Keratinocyte (primary cell): ENCODE data around the gene PIGM. TPM values are rescaled to one million over a fixed set of nuclear protein-coding genes. Genes with fewer than 3 reads are reported as not detected.

ENCODE experiments used
- DNase-seq: peaks from one replicate; pipeline ENCODE4 v3.0.0-alpha.2; 2011; ENCODE audit warnings: low read depth, missing footprints, low spot score
- FAIRE-seq: peaks from 2 replicates; lab custom pipeline; 2011; peaks lifted over from hg19 to GRCh38; lab: Jason Lieb, UNC
- H2AFZ ChIP-seq: 2 replicates; pipeline ENCODE4 v1.6.0; 2012; ENCODE audit warnings: low read length, control low read depth, inconsistent platforms; ENCODE audit not compliant: control insufficient read depth
- H3K27ac ChIP-seq: 2 replicates; pipeline ENCODE4 v1.5.1; 2011; ENCODE audit warnings: low read length; ENCODE audit not compliant: control insufficient read depth, insufficient read depth
- H3K27me3 ChIP-seq: 3 replicates; pipeline ENCODE4 v1.6.0; 2011; ENCODE audit warnings: low read length; ENCODE audit not compliant: control insufficient read depth, insufficient read depth; ENCODE audit errors: extremely low read depth
- H3K36me3 ChIP-seq, 2 experiments: 2 replicates in 1 of 2; 3 replicates in 1 of 2; pipeline ENCODE4 v1.5.1; 2011; ENCODE audit warnings: low read length in 2 of 2, mild to moderate bottlenecking in 1 of 2; ENCODE audit not compliant: control insufficient read depth in 2 of 2, insufficient read depth in 2 of 2; ENCODE audit errors: extremely low read depth in 1 of 2
- H3K4me1 ChIP-seq: 3 replicates; pipeline ENCODE4 v1.5.1; 2011; ENCODE audit warnings: low read length; ENCODE audit not compliant: control insufficient read depth, insufficient read depth; ENCODE audit errors: extremely low read depth
- H3K4me2 ChIP-seq: 3 replicates; pipeline ENCODE4 v1.6.0; 2011; ENCODE audit warnings: low read depth, low read length; ENCODE audit not compliant: control insufficient read depth, insufficient read depth; ENCODE audit errors: extremely low read depth
- H3K4me3 ChIP-seq, 3 experiments: fragments of 200-600 bp in 1 of 3; sonication (generic) in 1 of 3; 2 replicates in 2 of 3; 3 replicates in 1 of 3; pipeline ENCODE4 v1.5.1; 2011 to 2016; ENCODE audit warnings: low read length in 3 of 3, mild to moderate bottlenecking in 3 of 3, control low read depth in 2 of 3, inconsistent platforms in 1 of 3, low read depth in 1 of 3, mixed read lengths in 1 of 3, mixed run types in 1 of 3, moderate library complexity in 1 of 3; ENCODE audit not compliant: control insufficient read depth in 2 of 3, insufficient read depth in 2 of 3; ENCODE audit errors: extremely low read depth in 1 of 3
- H3K79me2 ChIP-seq: 2 replicates; pipeline ENCODE4 v1.6.0; 2012; ENCODE audit warnings: low read length; ENCODE audit not compliant: control insufficient read depth, insufficient read depth
- H3K9ac ChIP-seq: 3 replicates; pipeline ENCODE4 v1.6.0; 2011; ENCODE audit warnings: low read length; ENCODE audit not compliant: control insufficient read depth, insufficient read depth; ENCODE audit errors: extremely low read depth
- H3K9me1 ChIP-seq: 3 replicates; pipeline ENCODE4 v1.6.0; 2011; ENCODE audit warnings: low read length; ENCODE audit not compliant: control insufficient read depth, insufficient read depth; ENCODE audit errors: extremely low read depth
- H3K9me3 ChIP-seq: 2 replicates; pipeline ENCODE4 v1.5.1; 2012; ENCODE audit warnings: low read depth, low read length; ENCODE audit not compliant: control insufficient read depth
- H4K20me1 ChIP-seq: 3 replicates; pipeline ENCODE4 v1.6.0; 2011; ENCODE audit warnings: low read length; ENCODE audit not compliant: control insufficient read depth, insufficient read depth; ENCODE audit errors: extremely low read depth
- EZH2 ChIP-seq: IDR thresholded peaks from one replicate; pipeline ENCODE4 v1.6.1; 2012; ENCODE audit warnings: inconsistent platforms, mild to moderate bottlenecking, low read length, moderate library complexity
- dilution Hi-C: fragments of 300-500 bp; cut with MboI; formaldehyde crosslinking; loops from one replicate; pipeline ENCODE4 v1.7.0; 2020; ENCODE audit warnings: low sequenced_read_pairs; ENCODE audit not compliant: extremely low pct_ligation_motif_present
- polyA plus RNA-seq, 5 experiments: library from polyadenylated mRNA; depleted of rRNA in 3 of 5; stranded (reverse) in 3 of 5; stranded (forward) in 1 of 5; unstranded in 1 of 5; fragments of >200 nt; gene quantifications; 1 replicate in 1 of 5; 2 replicates in 3 of 5; 3 replicates in 1 of 5; pipeline versions ENCODE4 v1.2.1 to v1.2.3, GENCODE V29; 2011 to 2012; ENCODE audit warnings: missing spikeins in 2 of 5, low read depth in 1 of 5, low replicate concordance in 1 of 5
- TF ChIP-seq, protein P1 (sequence below), 3 experiments: IDR thresholded peaks in 1 of 3; conservative IDR thresholded peaks in 1 of 3; optimal IDR thresholded peaks in 1 of 3; 2 replicates in 2 of 3; 3 replicates in 1 of 3; pipeline versions ENCODE3 to v1.5.1; 2011; ENCODE audit warnings: low read length in 3 of 3, mild to moderate bottlenecking in 3 of 3, moderate library complexity in 2 of 3, control low read depth in 1 of 3, inconsistent platforms in 1 of 3; ENCODE audit not compliant: insufficient read depth in 2 of 3; ENCODE audit errors: extremely low read depth in 1 of 3

Gene PIGM
- polyA plus RNA-seq, 1 donor (not counting 4 experiments of a cell fraction or from before 2014, with no cell fraction given) = 3.1 TPM

DNA sequence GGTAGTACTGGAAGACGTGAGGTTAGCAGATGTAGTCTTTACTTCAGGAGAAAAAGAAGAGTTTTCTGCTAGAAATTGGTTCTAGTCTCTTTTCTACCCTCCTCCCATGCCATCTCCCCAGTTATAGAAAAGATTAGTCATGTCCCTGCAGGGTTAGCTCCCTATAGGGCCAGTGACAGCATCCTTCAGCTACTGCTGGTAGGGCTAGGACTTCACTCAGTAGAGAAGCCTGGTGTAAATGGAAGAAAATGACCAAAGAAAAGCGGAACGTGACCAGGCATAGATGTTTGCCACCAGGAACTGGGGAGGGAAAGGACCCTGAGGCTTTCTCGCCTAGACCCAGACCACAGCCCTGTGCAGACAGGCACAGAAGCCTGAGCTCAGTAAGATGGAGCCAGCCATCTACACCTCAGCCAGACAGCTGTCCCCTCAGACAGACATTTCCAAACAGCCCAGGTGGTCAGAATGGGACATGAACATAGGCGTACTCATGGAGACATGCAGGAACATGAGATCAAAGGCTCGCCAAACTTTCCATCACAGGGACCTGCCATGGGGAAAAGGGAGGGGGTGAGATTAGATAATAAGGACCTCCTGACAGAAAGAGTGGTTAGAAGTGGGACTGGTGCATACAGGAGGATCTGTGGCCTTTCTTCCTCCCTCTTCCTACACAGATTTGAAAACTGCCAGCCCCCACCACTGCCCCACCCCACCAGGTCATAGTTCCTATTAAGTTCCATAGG is 54.3 kb downstream of the PIGM start:
- peaks cover 31 to 34% of the 10 kb centered on the region in 2 experiments for H3K36me3 ChIP-seq
- H3K27me3 ChIP-seq = no peaks in the 10 kb centered on the region
- H3K9me1 ChIP-seq = peaks cover 5% of the 10 kb centered on the region
- no peaks in the 10 kb centered on the region for H3K9me3 ChIP-seq
- FAIRE-seq (no peak), DNase-seq (no peak)
- no peak overlapping the region for H3K4me2 ChIP-seq
- H2AFZ ChIP-seq = no peak overlapping the region
- H3K4me3 ChIP-seq = no peak overlapping the region
- dilution Hi-C loops = no loop called here
- no peak for TF ChIP-seq EZH2
- TF ChIP-seq, protein P1, sequence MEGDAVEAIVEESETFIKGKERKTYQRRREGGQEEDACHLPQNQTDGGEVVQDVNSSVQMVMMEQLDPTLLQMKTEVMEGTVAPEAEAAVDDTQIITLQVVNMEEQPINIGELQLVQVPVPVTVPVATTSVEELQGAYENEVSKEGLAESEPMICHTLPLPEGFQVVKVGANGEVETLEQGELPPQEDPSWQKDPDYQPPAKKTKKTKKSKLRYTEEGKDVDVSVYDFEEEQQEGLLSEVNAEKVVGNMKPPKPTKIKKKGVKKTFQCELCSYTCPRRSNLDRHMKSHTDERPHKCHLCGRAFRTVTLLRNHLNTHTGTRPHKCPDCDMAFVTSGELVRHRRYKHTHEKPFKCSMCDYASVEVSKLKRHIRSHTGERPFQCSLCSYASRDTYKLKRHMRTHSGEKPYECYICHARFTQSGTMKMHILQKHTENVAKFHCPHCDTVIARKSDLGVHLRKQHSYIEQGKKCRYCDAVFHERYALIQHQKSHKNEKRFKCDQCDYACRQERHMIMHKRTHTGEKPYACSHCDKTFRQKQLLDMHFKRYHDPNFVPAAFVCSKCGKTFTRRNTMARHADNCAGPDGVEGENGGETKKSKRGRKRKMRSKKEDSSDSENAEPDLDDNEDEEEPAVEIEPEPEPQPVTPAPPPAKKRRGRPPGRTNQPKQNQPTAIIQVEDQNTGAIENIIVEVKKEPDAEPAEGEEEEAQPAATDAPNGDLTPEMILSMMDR (optimal IDR thresholded peaks at IDR 0.05 in 1 of 3, IDR thresholded peaks at IDR 0.05 in 1 of 3, conservative IDR thresholded peaks at IDR 0.05 in 1 of 3; ENCODE audit: extremely low read depth in 1 of 3, insufficient read depth in 2 of 3, low read length in 3 of 3) = no peak
- H3K4me1 ChIP-seq = no peaks in the 10 kb centered on the region
- H4K20me1 ChIP-seq = peaks cover 8% of the 10 kb centered on the region
- H3K27ac ChIP-seq = no peak overlapping the region
- H3K79me2 ChIP-seq = peaks cover 5% of the 10 kb centered on the region
- H3K9ac ChIP-seq = no peak overlapping the region

Other genes starting within 250 kb of the PIGM start
- not detected in 3 replicates for gene FCRL6, start 229.6 kb downstream of the PIGM start, polyA plus RNA-seq
- not detected in 3 replicates for gene SLAMF8, start 205.1 kb downstream of the PIGM start, polyA plus RNA-seq
- 0.48 to 1.5 TPM (median 0.56 TPM) in 3 replicates for gene VSIG8, start 169.3 kb downstream of the PIGM start, polyA plus RNA-seq
- gene CFAP45, start 131.8 kb downstream of the PIGM start, polyA plus RNA-seq = 0.82 to 3.0 TPM (median 2.3 TPM) in 3 replicates
- gene TAGLN2, start 106.5 kb downstream of the PIGM start, polyA plus RNA-seq = 678 to 787 TPM (median 709 TPM) in 3 replicates
- gene IGSF9, start 86.4 kb downstream of the PIGM start, polyA plus RNA-seq = 4.2 to 6.0 TPM (median 5.8 TPM) in 3 replicates
- 0.31 to 0.57 TPM (median 0.41 TPM) in 3 replicates for gene SLAMF9, start 77.8 kb downstream of the PIGM start, polyA plus RNA-seq
- gene KCNJ10, start 38.2 kb upstream of the PIGM start, polyA plus RNA-seq = not detected in 3 replicates
- not detected in 3 replicates for gene KCNJ9, start 49.5 kb upstream of the PIGM start, polyA plus RNA-seq
- 16.5 to 32.6 TPM (median 20.6 TPM) in 3 replicates for gene IGSF8, start 66.6 kb upstream of the PIGM start, polyA plus RNA-seq
- 0.01 to 0.06 TPM in 2 of 3 replicates, not detected in the other for gene ATP1A2, start 83.8 kb upstream of the PIGM start, polyA plus RNA-seq
- not detected in 3 replicates for gene ATP1A4, start 119.6 kb upstream of the PIGM start, polyA plus RNA-seq
- gene CASQ1, start 158.6 kb upstream of the PIGM start, polyA plus RNA-seq = not detected in 3 replicates
- gene PEA15, start 173.4 kb upstream of the PIGM start, polyA plus RNA-seq = 367 to 495 TPM (median 484 TPM) in 3 replicates
- 59.5 to 83.1 TPM (median 81.2 TPM) in 3 replicates for gene DCAF8, start 230.6 kb upstream of the PIGM start, polyA plus RNA-seq